ENCODE measurements around the gene APBA1.

Gene APBA1

GRCh38 chr9:69677931-69678330 lies 5.8 kb upstream of the APBA1 start:
- no peaks in the 10 kb centered on the region for H3K36me3 ChIP-seq (ENCODE audit: insufficient read depth, low read length)
- H3K4me2 ChIP-seq (ENCODE audit: low read length): no peak overlapping the region
- no peak overlapping the region for H3K9ac ChIP-seq (ENCODE audit: low read depth, low read length)
- no peak overlapping the region for H3K4me3 ChIP-seq (ENCODE audit: low read length)
- no peaks in the 10 kb centered on the region for H3K27me3 ChIP-seq (ENCODE audit: control insufficient read depth, insufficient read depth, low read length)
- peaks cover 28% of the 10 kb centered on the region for H3K4me1 ChIP-seq (ENCODE audit: control insufficient read depth, insufficient read depth, low read length)
- H3K9me3 ChIP-seq (replicated peaks; ENCODE audit: low read length): no peaks in the 10 kb centered on the region

GRCh38 chr9:69675563-69675962 lies 3.4 kb upstream of the APBA1 start:
- Histone ChIP-seq H3K9ac (ENCODE audit: low read depth, low read length) (peak overlapping the region; percentile 50), H3K4me1 (ENCODE audit: control insufficient read depth, insufficient read depth, low read length) (peaks cover 33% of the 10 kb centered on the region), H3K4me3 (ENCODE audit: low read length) (no peak overlapping the region), H3K9me3 (replicated peaks; ENCODE audit: low read length) (no peaks in the 10 kb centered on the region), H3K27me3 (ENCODE audit: control insufficient read depth, insufficient read depth, low read length) (no peaks in the 10 kb centered on the region), H3K4me2 (ENCODE audit: low read length) (peak overlapping the region; percentile 60), H3K36me3 (ENCODE audit: insufficient read depth, low read length) (no peaks in the 10 kb centered on the region)

GRCh38 chr9:69674716-69675438 lies 2.7 kb upstream of the APBA1 start:
- Histone ChIP-seq H3K27me3 (ENCODE audit: control insufficient read depth, insufficient read depth, low read length) (no peaks in the 10 kb centered on the region), H3K9ac (ENCODE audit: low read depth, low read length) (peak overlapping the region; percentile 50), H3K4me1 (ENCODE audit: control insufficient read depth, insufficient read depth, low read length) (peaks cover 33% of the 10 kb centered on the region), H3K9me3 (replicated peaks; ENCODE audit: low read length) (no peaks in the 10 kb centered on the region), H3K4me3 (ENCODE audit: low read length) (no peak overlapping the region), H3K4me2 (ENCODE audit: low read length) (peak overlapping the region; percentile 60), H3K36me3 (ENCODE audit: insufficient read depth, low read length) (no peaks in the 10 kb centered on the region)

- H3K9ac ChIP-seq (ENCODE audit: low read depth, low read length): no peak overlapping the region
- H3K9me3 ChIP-seq (replicated peaks; ENCODE audit: low read length): no peaks in the 10 kb centered on the region
- H3K4me1 ChIP-seq (ENCODE audit: control insufficient read depth, insufficient read depth, low read length): peaks cover 33% of the 10 kb centered on the region
Measured at GRCh38 chr9:69674112-69674685, 2.0 kb upstream of the APBA1 start.

GRCh38 chr9:69673311-69673640 lies 1.1 kb upstream of the APBA1 start:
- Histone ChIP-seq H3K9me3 (replicated peaks; ENCODE audit: low read length) (no peaks in the 10 kb centered on the region), H3K9ac (ENCODE audit: low read depth, low read length) (peak overlapping the region; percentile 78), H3K27me3 (ENCODE audit: control insufficient read depth, insufficient read depth, low read length) (no peaks in the 10 kb centered on the region), H3K4me1 (ENCODE audit: control insufficient read depth, insufficient read depth, low read length) (peaks cover 33% of the 10 kb centered on the region), H3K36me3 (ENCODE audit: insufficient read depth, low read length) (no peaks in the 10 kb centered on the region), H3K4me3 (ENCODE audit: low read length) (peak overlapping the region; percentile 80), H3K4me2 (ENCODE audit: low read length) (peak overlapping the region; percentile 98)

More at GRCh38 chr9:69674112-69674685, 2.0 kb upstream of the APBA1 start:
- no peaks in the 10 kb centered on the region for H3K36me3 ChIP-seq (ENCODE audit: insufficient read depth, low read length)
- H3K4me2 ChIP-seq (ENCODE audit: low read length): peak overlapping the region; percentile 60
- no peaks in the 10 kb centered on the region for H3K27me3 ChIP-seq (ENCODE audit: control insufficient read depth, insufficient read depth, low read length)
- no peak overlapping the region for H3K4me3 ChIP-seq (ENCODE audit: low read length)

GRCh38 chr9:69672596-69673310 lies 582 bp upstream of the APBA1 start:
- Histone ChIP-seq H3K9ac (ENCODE audit: low read depth, low read length) (peak overlapping the region; percentile 78), H3K4me3 (ENCODE audit: low read length) (peak overlapping the region; percentile 80), H3K36me3 (ENCODE audit: insufficient read depth, low read length) (no peaks in the 10 kb centered on the region), H3K4me2 (ENCODE audit: low read length) (peak overlapping the region; percentile 98), H3K27me3 (ENCODE audit: control insufficient read depth, insufficient read depth, low read length) (no peaks in the 10 kb centered on the region), H3K4me1 (ENCODE audit: control insufficient read depth, insufficient read depth, low read length) (peaks cover 33% of the 10 kb centered on the region), H3K9me3 (replicated peaks; ENCODE audit: low read length) (no peaks in the 10 kb centered on the region)

GRCh38 chr9:69671311-69671878 lies 776 bp downstream of the APBA1 start:
- H3K36me3 ChIP-seq (ENCODE audit: insufficient read depth, low read length): no peaks in the 10 kb centered on the region
- H3K4me2 ChIP-seq (ENCODE audit: low read length): peak overlapping the region; percentile 98
- H3K9ac ChIP-seq (ENCODE audit: low read depth, low read length): peak overlapping the region; percentile 75
- H3K4me3 ChIP-seq (ENCODE audit: low read length): peak overlapping the region; percentile 80
- peaks cover 33% of the 10 kb centered on the region for H3K4me1 ChIP-seq (ENCODE audit: control insufficient read depth, insufficient read depth, low read length)
- no peaks in the 10 kb centered on the region for H3K27me3 ChIP-seq (ENCODE audit: control insufficient read depth, insufficient read depth, low read length)
- no peaks in the 10 kb centered on the region for H3K9me3 ChIP-seq (replicated peaks; ENCODE audit: low read length)

- no peaks in the 10 kb centered on the region for H3K9me3 ChIP-seq (replicated peaks; ENCODE audit: low read length)
- H3K36me3 ChIP-seq (ENCODE audit: insufficient read depth, low read length): no peaks in the 10 kb centered on the region
- H3K4me2 ChIP-seq (ENCODE audit: low read length): no peak overlapping the region
- H3K9ac ChIP-seq (ENCODE audit: low read depth, low read length): no peak overlapping the region
- peaks cover 5% of the 10 kb centered on the region for H3K4me1 ChIP-seq (ENCODE audit: control insufficient read depth, insufficient read depth, low read length)
- no peak overlapping the region for H3K4me3 ChIP-seq (ENCODE audit: low read length)
- no peaks in the 10 kb centered on the region for H3K27me3 ChIP-seq (ENCODE audit: control insufficient read depth, insufficient read depth, low read length)
Measured at GRCh38 chr9:69667306-69667705, 4.9 kb downstream of the APBA1 start.

GRCh38 chr9:69660304-69660703 lies 11.9 kb downstream of the APBA1 start:
- Histone ChIP-seq H3K9me3 (replicated peaks; ENCODE audit: low read length) (no peaks in the 10 kb centered on the region), H3K4me1 (ENCODE audit: control insufficient read depth, insufficient read depth, low read length) (no peaks in the 10 kb centered on the region), H3K4me3 (ENCODE audit: low read length) (no peak overlapping the region), H3K27me3 (ENCODE audit: control insufficient read depth, insufficient read depth, low read length) (no peaks in the 10 kb centered on the region), H3K36me3 (ENCODE audit: insufficient read depth, low read length) (no peaks in the 10 kb centered on the region), H3K4me2 (ENCODE audit: low read length) (no peak overlapping the region), H3K9ac (ENCODE audit: low read depth, low read length) (no peak overlapping the region)

- H3K9ac ChIP-seq (ENCODE audit: low read depth, low read length): no peak overlapping the region
- H3K4me2 ChIP-seq (ENCODE audit: low read length): no peak overlapping the region
- H3K4me3 ChIP-seq (ENCODE audit: low read length): no peak overlapping the region
- H3K4me1 ChIP-seq (ENCODE audit: control insufficient read depth, insufficient read depth, low read length): no peaks in the 10 kb centered on the region
- H3K9me3 ChIP-seq (replicated peaks; ENCODE audit: low read length): no peaks in the 10 kb centered on the region
- no peaks in the 10 kb centered on the region for H3K27me3 ChIP-seq (ENCODE audit: control insufficient read depth, insufficient read depth, low read length)
- no peaks in the 10 kb centered on the region for H3K36me3 ChIP-seq (ENCODE audit: insufficient read depth, low read length)
Measured at GRCh38 chr9:69658987-69659675, 13.0 kb downstream of the APBA1 start.

GRCh38 chr9:69657269-69657668 lies 14.9 kb downstream of the APBA1 start:
- Histone ChIP-seq H3K4me1 (ENCODE audit: control insufficient read depth, insufficient read depth, low read length) (no peaks in the 10 kb centered on the region), H3K27me3 (ENCODE audit: control insufficient read depth, insufficient read depth, low read length) (no peaks in the 10 kb centered on the region), H3K9me3 (replicated peaks; ENCODE audit: low read length) (no peaks in the 10 kb centered on the region), H3K4me2 (ENCODE audit: low read length) (no peak overlapping the region), H3K4me3 (ENCODE audit: low read length) (no peak overlapping the region), H3K9ac (ENCODE audit: low read depth, low read length) (no peak overlapping the region), H3K36me3 (ENCODE audit: insufficient read depth, low read length) (no peaks in the 10 kb centered on the region)

All from skeletal muscle satellite cell (primary cell).